ENCODE data around the gene TLX1. TPM values are rescaled to one million over a fixed set of nuclear protein-coding genes. Genes with fewer than 3 reads are reported as not detected.

The TLX1 gene
- total RNA-seq, 1 donor from 2014 or later = not detected

DNA sequence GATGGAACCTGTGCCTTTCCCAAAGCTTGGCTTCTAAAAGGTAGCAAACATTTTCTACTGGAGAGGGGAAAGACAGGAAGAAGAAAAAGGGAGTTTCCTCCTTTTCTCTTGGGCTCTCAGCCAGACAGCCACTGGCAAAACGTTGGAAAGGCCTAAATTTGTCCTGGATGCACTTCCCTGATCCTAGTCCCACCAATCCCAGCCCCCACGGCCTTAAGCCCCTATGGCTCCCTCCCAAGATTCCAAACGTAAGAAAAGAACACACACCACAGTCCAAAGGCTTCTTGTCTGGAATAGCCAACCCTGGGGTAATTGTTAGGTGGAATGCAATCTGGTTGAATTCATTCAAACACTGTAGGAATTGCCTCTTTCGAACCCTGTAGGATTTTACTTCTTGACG lies 959 bp upstream of the TLX1 start:
- intact Hi-C loops (cut with DNase I) = no loop called here
- no peak for ATAC-seq
- DNase-seq (ENCODE audit: missing footprints) = no peak

- intact Hi-C loops (cut with DNase I) = no loop called here
- DNase-seq (ENCODE audit: missing footprints) = no peak
- ATAC-seq = no peak
Measured at GRCh38 chr10:101131962-101132635, 999 bp downstream of the TLX1 start.

GRCh38 chr10:101132636-101133473 lies 1.8 kb downstream of the TLX1 start:
- DNase-seq (ENCODE audit: missing footprints) = no peak
- intact Hi-C loops (cut with DNase I) = no loop called here
- ATAC-seq = no peak

DNA sequence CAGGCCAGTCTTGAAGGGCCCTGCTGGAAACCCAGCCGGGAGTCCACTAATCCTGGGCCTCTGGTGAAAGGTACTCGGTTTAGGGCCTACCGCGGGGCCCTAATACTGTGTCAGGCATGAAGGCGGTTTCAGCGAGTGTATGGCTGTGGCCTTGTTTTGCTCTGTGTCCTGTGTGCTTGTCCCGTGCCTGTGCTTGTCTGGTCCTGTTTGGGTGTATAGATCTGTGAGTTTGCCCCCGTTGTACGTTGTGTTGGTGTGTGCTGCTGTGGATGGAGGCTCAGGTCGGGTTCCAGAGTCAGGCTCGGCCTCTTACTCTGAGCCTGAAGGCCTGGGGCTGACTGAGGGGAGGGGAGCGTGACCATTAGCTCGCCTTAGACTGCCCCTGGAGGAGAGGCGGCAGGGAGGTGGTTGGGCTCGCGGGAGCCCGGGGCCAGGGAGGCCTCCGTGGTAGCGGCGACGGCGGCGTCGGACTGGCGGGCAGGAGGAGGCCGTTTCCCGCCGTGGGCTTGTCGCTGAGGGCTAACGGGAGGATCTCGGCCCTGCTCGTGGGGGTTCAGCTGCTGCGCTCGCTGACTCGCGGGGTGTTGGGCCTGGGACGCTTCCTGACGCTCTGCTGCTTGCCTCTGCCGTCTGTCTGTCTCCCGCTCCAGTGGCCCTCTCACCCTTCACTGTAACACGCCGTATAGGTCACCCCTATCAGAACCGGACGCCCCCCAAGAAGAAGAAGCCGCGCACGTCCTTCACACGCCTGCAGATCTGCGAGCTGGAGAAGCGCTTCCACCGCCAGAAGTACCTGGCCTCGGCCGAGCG lies 2.6 kb downstream of the TLX1 start:
- DNase-seq (ENCODE audit: missing footprints) (no peak), ATAC-seq (no peak)
- intact Hi-C loops (cut with DNase I) = no loop called here

- ATAC-seq (no peak), DNase-seq (ENCODE audit: missing footprints) (no peak)
- intact Hi-C loops (cut with DNase I) = no loop called here
Measured at GRCh38 chr10:101134299-101135127, 3.4 kb downstream of the TLX1 start.

GRCh38 chr10:101135141-101136006 lies 4.3 kb downstream of the TLX1 start:
- DNase-seq (ENCODE audit: missing footprints) = no peak
- no peak for ATAC-seq
- intact Hi-C loops (cut with DNase I) = no loop called here

GRCh38 chr10:101136007-101136707 lies 5.1 kb downstream of the TLX1 start:
- ATAC-seq (no peak), DNase-seq (ENCODE audit: missing footprints) (no peak)
- intact Hi-C loops (cut with DNase I) = no loop called here

DNA sequence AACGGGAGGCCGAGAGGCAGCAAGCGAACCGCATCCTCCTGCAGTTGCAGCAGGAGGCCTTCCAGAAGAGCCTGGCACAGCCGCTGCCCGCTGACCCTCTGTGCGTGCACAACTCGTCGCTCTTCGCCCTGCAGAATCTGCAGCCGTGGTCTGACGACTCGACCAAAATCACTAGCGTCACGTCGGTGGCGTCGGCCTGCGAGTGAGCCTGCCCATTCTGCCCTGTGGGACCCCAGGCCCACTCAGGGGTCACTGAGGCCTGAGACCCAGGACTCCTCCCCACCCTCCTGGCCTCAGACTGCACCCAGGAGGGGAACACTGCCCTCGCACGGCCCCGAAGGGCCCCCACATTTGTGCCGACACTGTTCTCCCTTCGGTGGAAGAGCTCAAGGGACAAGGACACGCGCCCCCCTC lies 5.6 kb downstream of the TLX1 start:
- no peak for DNase-seq (ENCODE audit: missing footprints)
- no peak for ATAC-seq
- intact Hi-C loops (cut with DNase I) = no loop called here

DNA sequence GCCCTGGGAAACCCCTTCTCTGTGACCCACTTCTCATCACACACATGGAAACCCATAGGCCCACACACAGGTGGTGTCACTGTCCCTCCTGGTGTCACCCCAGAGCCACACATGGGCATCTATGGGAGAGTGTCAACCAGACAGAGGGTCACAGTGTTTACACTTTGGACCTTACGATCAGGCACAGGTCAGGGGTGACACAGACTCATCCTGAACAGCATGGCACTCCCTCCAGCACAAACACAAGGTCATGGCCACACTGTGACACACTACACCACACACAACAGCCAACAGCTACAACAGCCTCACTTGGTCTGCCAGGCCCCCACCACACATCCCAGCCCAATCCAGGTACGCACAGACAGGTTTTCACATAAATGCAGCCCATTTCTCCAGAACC lies 6.2 kb downstream of the TLX1 start:
- DNase-seq (ENCODE audit: missing footprints) (no peak), ATAC-seq (no peak)
- intact Hi-C loops (cut with DNase I) = no loop called here

- DNase-seq (ENCODE audit: missing footprints) (no peak), ATAC-seq (no peak)
- intact Hi-C loops (cut with DNase I) = no loop called here
Measured at GRCh38 chr10:101138788-101139420, 7.8 kb downstream of the TLX1 start.

- ATAC-seq = no peak
- intact Hi-C loops (cut with DNase I) = no loop called here
- no peak for DNase-seq (ENCODE audit: missing footprints)
Measured at GRCh38 chr10:101139421-101139911, 8.4 kb downstream of the TLX1 start.

GRCh38 chr10:101140084-101140949 lies 9.2 kb downstream of the TLX1 start:
- DNase-seq (ENCODE audit: missing footprints) (no peak), ATAC-seq (no peak)
- intact Hi-C loops (cut with DNase I) = no loop called here

GRCh38 chr10:101140950-101141615 lies 10.0 kb downstream of the TLX1 start:
- intact Hi-C loops (cut with DNase I) = no loop called here
- ATAC-seq = no peak

GRCh38 chr10:101141616-101142532 lies 10.8 kb downstream of the TLX1 start:
- DNase-seq (ENCODE audit: missing footprints) (peak; percentile 85), ATAC-seq (peak; percentile 87)
- intact Hi-C loops (cut with DNase I) = loop anchor here (1.0 to 2.0 kb wide), 2 partner anchors 47 to 99 kb away; no protein-coding TSS in a partner anchor

More at GRCh38 chr10:101140950-101141615, 10.0 kb downstream of the TLX1 start:
- no peak for DNase-seq (ENCODE audit: missing footprints)

Measured in Right ventricle myocardium inferior (tissue), 1 donor.